Right cardiac atrium (tissue), 5 donors: Measurements from ENCODE around the gene PTPRN2. TPM values are rescaled to one million over a fixed set of nuclear protein-coding genes. Genes with fewer than 3 reads are reported as not detected.
A peak's percentile ranks its signal among the peaks of the same experiment; 100 is the strongest.
"Not testable (repeated sequence)": the region's sequence is repeated elsewhere in the genome, so short reads cannot be mapped to it uniquely, and the experiment has no call there.

ENCODE experiments used
- ATAC-seq, 2 donors: fragments of 200-7000 bp; cut with Tn5 transposase; one replicate each; pipeline versions ENCODE4 v1.8.0 to v1.9.1; 2020; ENCODE audit warnings: moderate library complexity in 2 of 2, mild to moderate bottlenecking in 1 of 2
- DNase-seq, 3 donors: peaks; one replicate each; pipeline ENCODE4 v3.0.0-alpha.2; 2020
- H3K27ac ChIP-seq: one replicate; pipeline ENCODE4 v1.5.1; 2013; ENCODE audit warnings: mild to moderate bottlenecking, low read length, control low read depth, moderate library complexity
- H3K27me3 ChIP-seq: one replicate; pipeline ENCODE4 v1.6.1; 2013; ENCODE audit not compliant: control insufficient read depth, insufficient read depth
- H3K4me1 ChIP-seq: one replicate; pipeline ENCODE4 v1.6.1; 2013; ENCODE audit warnings: low read length; ENCODE audit not compliant: control insufficient read depth, insufficient read depth
- H3K4me3 ChIP-seq: one replicate; pipeline ENCODE4 v1.5.1; 2013; ENCODE audit warnings: low read length, control low read depth
- H3K9me3 ChIP-seq: one replicate; pipeline ENCODE4 v1.6.1; 2013; ENCODE audit warnings: low read length; ENCODE audit not compliant: control insufficient read depth
- WGBS: extraction: QIAGEN DNeasy Blood & Tissue Kit; methylation state at CpG from one replicate; pipeline ENCODE4 v1.1.7; 2013; 5-methylcytosine and 5-hydroxymethylcytosine counted together
- intact Hi-C, 4 donors: fragments of 100-400 bp; cut with DNase I; formaldehyde crosslinking; loops; one replicate each; pipeline versions ENCODE4 v1.11.0 to v1.14.0; 2022 to 2023
- polyA plus RNA-seq: library from polyadenylated mRNA; stranded (reverse); fragments of 200-250 nt; gene quantifications from one replicate; pipeline ENCODE4 v1.2.3, GENCODE V29; 2013
- total RNA-seq, 4 donors: library from RNA; stranded (reverse); fragmentation: NEBNext Ultra II Directional; extraction: Animal tissue kit (Norgen Biotek cat#: 25700); gene quantifications; one replicate each; pipeline ENCODE4 v1.2.1, GENCODE V29; 2021
- donor health status: healthy with polysubstance abuse.
- donor health status: DM: no; HTN: yes; CAD: no.
- donor health status: DM: no; HTN: no; CAD: no.
- donor health status: DM: no; HTN: yes; CAD: no; lungs with severe emphysema.
- donor health status: DM: yes; HTN: yes; CAD: no.

The PTPRN2 gene
- total and polyA plus RNA-seq, 5 donors = 1.5 to 3.9 (median 1.9) TPM

DNA sequence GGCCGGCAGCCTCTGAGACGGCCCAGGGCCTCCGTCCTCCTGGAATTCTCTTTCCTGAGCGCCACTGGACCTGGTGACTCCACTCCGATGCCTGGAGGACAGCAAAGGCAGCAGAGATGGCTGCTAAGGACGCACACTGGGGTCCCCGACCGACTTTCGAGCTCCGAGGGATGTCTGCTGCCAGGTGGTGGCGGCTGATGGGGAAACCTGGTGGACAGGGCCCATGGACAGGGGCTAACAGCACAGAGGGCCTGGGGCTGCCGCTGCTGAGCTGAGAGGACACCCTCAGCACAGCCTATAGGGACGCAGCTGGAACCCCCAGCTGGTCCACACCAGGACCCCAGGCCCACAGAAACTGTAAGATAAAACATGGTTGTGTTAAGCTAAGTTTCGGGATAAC, 884.5 kb downstream of the PTPRN2 start:
- intact Hi-C loops = no loop called here
- no peaks in the 10 kb centered on the region for H3K27me3 ChIP-seq
- no peak overlapping the region for H3K27ac ChIP-seq
- no peak overlapping the region for H3K4me3 ChIP-seq
- ATAC-seq = no peak
- H3K4me1 ChIP-seq = no peaks in the 10 kb centered on the region
- WGBS = 74% methylated on average over 14 of the region's 14 CpGs
- DNase-seq = no peak
- H3K9me3 ChIP-seq = no peaks in the 10 kb centered on the region

DNA sequence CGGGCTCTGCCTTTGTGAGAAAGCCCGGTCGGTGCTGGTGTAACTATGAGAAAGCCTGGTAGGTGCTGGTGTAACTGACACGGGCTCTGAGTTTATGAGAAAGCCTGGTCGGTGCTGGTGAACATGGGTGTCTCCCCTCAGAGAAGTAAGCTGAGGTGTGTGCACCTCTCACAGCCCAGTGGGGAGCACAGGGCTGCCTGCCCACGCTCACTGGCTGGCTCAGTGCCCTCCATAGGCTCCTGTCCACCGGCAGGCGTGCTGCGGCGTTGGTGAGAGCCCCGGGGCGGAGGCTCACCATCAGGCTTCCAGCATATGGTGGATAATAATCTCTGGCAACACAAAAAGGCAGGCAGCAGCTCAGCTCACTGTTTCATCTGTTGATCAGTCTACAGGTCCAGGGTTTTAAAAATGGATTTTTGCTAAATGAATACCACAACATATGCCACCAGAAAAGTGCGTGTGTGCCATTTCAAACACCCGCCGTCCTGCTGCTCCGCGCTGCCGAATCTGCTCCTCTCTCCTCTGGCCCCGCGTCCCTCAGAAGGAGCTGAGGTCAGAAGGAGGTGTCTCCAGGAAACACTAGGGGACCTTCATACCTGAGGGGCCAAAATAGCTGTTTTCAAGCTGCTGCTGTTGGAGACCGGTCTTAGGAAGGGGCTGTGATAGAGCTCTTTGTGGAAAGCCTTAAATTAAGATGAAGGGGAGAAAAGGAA, 885.2 kb downstream of the PTPRN2 start:
- Histone ChIP-seq H3K4me1 (no peaks in the 10 kb centered on the region), H3K9me3 (no peaks in the 10 kb centered on the region), H3K27ac (no peak overlapping the region), H3K27me3 (no peaks in the 10 kb centered on the region), H3K4me3 (no peak overlapping the region)
- 79% methylated on average over 21 of the region's 21 CpGs for WGBS
- intact Hi-C loops = no loop called here
- DNase-seq = peak in 1 of 3 donors; percentile 35
- ATAC-seq = no peak

DNA sequence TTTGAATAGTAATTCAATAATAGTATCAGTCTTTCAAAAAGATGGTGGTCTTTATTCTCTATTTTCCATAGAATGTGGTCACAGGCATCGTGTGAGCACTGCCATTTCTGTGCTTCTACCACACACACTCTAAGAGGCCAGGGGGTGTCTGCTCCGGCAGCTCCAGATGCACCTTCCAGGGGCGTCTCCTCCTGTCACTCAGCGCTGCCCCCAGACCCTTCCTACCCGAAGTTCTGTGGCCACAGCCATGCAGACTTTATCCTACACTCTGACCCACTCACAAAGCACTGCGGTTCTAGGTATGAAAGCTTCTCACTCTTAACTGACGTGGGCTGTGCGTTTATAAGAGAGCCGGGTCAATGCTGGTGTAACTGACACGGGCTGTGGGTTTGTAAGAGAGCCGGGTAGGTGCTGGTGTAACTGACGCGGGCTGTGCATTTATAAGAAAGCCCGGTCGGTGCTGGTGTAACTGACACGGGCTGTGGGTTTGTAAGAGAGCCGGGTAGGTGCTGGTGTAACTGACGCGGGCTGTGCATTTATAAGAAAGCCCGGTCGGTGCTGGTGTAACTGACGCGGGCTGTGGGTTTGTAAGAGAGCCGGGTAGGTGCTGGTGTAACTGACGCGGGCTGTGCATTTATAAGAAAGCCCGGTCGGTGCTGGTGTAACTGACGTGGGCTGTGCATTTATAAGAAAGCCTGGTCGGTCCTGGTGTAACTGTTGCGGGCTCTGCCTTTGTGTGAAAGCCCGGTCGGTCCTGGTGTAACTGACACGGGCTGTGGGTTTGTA, 886.0 kb downstream of the PTPRN2 start:
- H3K27ac ChIP-seq, DNase-seq, H3K4me3 ChIP-seq, H3K9me3 ChIP-seq, H3K4me1 ChIP-seq, H3K27me3 ChIP-seq, ATAC-seq, intact Hi-C loops: not testable (repeated sequence)
- WGBS = 79% methylated on average over 34 of the region's 34 CpGs

DNA sequence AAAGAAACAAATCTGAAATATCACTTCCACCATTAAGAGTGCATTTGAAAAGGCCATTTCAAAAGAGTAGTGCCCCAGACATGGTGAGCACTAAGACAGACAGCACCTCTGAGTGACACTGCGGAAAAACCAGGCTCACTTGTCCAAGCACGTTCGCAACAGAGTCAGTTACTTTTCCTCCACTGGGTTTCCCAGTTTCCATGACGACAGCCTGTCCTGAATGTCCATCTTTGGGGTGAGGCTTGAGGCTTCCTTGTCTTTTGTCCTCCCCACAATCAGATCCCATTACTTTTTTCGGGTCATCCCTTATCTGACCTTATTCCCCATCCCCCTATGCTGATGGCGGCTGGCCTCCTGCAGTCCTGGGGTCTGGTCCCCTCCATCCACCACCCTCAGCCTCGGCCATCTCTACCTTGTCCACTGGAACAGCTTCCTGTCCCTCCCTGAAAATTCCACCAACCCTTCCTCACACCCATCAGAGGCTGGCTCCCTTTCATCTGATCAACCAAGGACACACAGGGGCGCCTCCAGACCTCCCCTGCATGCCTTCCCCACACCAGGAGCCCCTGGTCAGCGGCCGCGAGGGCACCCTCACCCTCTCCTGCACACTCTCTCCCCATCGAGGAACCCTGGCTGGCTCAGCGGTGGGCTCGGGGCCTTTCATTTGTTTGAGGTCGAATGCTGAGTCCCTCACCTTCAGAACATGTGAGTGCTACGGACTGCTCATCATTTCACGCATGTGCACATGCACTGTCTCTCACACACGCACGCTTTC, 887.2 kb downstream of the PTPRN2 start:
- intact Hi-C loops = no loop called here
- no peak overlapping the region for H3K27ac ChIP-seq
- no peaks in the 10 kb centered on the region for H3K9me3 ChIP-seq
- H3K4me1 ChIP-seq = no peaks in the 10 kb centered on the region
- ATAC-seq (no peak), DNase-seq (no peak)
- WGBS = 73% methylated on average over 19 of the region's 19 CpGs
- no peak overlapping the region for H3K4me3 ChIP-seq
- H3K27me3 ChIP-seq = no peaks in the 10 kb centered on the region

DNA sequence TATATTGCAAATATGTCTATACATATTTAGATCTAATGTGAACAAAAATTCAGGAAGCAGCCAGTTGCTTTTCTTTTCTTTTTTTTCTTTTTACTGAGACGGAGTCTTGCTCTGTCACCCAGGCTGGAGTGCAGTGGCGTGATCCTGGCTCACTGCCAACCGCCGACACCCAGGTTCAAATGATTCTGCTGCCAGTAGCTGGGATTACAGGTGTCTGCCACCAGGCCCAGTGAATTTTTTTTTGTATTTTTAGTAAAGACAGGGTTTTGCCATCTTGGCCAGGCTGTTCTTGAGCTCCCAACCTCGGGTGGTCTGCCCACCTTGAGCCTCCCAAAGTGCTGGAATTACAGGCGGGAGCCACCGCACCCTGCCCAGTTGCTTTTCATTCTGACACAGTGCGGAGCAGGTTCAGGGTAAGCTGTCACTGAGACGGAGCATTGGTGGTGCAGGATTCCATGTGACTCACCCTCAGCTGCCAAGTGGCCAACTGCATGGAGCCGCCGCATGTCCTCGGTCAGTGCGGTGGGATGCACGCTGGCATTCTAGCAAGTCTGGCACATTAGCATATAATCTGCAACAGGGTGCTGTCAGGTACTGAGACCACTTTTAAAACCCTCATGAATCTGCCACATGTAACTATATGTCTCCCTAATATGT, 888.1 kb downstream of the PTPRN2 start:
- no peak overlapping the region for H3K4me3 ChIP-seq
- H3K9me3 ChIP-seq = no peaks in the 10 kb centered on the region
- H3K27ac ChIP-seq = no peak overlapping the region
- intact Hi-C loops = no loop called here
- H3K27me3 ChIP-seq = no peaks in the 10 kb centered on the region
- no peaks in the 10 kb centered on the region for H3K4me1 ChIP-seq
- DNase-seq (no peak), ATAC-seq (no peak)
- WGBS = 71% methylated on average over 14 of the region's 14 CpGs

DNA sequence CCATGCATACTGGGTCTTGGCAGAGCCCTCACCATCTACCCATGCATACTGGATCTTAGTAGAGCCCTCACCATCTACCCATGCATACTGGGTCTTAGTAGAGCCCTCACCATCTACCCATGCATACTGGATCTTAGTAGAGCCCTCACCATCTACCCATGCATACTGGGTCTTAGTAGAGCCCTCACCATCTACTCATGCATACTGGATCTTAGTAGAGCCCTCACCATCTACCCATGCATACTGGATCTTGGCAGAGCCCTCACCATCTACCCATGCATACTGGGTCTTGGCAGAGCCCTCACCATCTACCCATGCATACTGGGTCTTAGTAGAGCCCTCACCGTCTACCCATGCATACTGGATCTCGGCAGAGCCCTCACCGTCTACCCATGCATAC, 890.3 kb downstream of the PTPRN2 start:
- H3K9me3 ChIP-seq, intact Hi-C loops, H3K27me3 ChIP-seq, DNase-seq, H3K4me3 ChIP-seq, H3K27ac ChIP-seq, ATAC-seq, H3K4me1 ChIP-seq: not testable (repeated sequence)
- WGBS = 61% methylated on average over 3 of the region's 3 CpGs

DNA sequence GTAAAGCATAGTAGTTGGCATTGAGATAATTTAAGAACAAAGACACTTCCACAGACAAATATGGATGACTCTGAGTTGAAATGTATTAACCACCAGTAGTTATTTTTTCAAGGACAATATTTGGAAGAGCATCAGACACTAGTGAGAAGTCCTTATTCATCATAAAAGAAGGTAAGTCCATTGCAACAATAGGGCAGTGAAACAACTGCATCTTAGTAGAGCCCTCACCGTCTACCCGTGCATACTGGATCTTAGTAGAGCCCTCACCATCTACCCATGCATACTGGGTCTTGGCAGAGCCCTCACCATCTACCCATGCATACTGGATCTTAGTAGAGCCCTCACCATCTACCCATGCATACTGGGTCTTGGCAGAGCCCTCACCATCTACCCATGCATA, 892.0 kb downstream of the PTPRN2 start:
- H3K27me3 ChIP-seq, H3K9me3 ChIP-seq, H3K4me1 ChIP-seq, H3K27ac ChIP-seq, DNase-seq, ATAC-seq, intact Hi-C loops, H3K4me3 ChIP-seq: not testable (repeated sequence)
- WGBS = 70% methylated on average over 2 of the region's 2 CpGs

DNA sequence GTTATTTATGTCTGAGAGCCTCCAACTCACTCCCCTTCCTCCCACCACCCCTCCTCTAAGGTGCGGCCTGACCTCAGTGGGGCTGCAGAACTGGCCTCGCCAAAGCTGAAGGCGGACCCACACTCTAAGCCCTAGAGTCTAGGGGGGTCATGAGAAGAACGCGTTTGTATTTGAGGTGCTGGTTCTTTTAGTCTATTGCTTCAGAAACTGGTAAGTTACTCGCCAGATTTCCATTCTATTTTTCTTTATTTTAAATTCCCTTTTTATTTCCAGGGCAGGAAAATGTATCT, 893.3 kb downstream of the PTPRN2 start:
- DNase-seq (no peak), ATAC-seq (no peak)
- Histone ChIP-seq H3K4me3 (no peak overlapping the region), H3K4me1 (no peaks in the 10 kb centered on the region), H3K9me3 (no peaks in the 10 kb centered on the region), H3K27me3 (no peaks in the 10 kb centered on the region), H3K27ac (no peak overlapping the region)
- intact Hi-C loops = no loop called here
- WGBS = 35% methylated on average over 6 of the region's 6 CpGs

DNA sequence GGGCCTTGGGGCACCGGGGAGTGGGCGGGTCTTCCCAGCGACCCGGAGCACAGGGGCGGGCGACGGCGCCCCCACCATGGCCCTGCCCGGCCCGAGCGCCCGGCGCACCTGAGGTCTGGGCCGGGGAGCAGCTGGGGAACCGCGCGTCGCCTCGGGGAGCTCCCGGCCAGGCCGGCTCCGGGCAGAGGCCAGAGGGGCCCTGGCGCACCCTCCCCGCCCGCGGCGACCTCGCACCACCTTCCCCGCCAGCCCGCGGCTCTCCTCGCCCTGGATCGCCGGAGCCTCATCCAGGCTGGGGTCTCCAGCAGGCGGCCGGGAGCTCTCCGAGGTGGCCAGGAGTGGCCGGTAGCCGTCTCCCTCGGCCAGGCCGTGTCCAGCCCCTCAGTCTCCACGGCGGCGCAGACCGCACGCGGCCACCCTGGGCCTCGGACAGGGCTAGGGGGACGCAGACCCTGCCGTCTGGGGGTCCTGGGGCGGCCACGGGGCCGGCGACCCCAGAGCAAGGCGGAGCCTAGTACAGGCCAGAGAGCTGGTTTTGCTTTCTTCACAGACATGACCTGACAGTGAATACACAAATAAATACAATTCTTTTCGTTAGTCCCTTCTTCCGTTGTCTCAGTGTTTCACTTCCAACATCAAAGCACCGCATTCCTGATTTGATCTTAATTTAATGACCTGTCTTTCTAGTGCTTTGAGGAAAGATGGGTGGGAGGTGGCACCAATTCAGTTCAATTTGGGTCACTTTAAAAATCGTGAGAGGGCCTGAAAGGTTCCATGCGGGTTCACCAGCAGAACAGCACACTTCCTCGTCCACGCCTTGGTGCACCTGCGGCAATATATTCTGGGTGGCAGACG, 893.9 kb downstream of the PTPRN2 start:
- Histone ChIP-seq H3K27me3 (no peaks in the 10 kb centered on the region), H3K27ac (no peak overlapping the region), H3K4me3 (no peak overlapping the region), H3K9me3 (no peaks in the 10 kb centered on the region), H3K4me1 (no peaks in the 10 kb centered on the region)
- 4% methylated on average over 64 of the region's 64 CpGs for WGBS
- intact Hi-C loops = no loop called here
- DNase-seq = no peak
- no peak for ATAC-seq

DNA sequence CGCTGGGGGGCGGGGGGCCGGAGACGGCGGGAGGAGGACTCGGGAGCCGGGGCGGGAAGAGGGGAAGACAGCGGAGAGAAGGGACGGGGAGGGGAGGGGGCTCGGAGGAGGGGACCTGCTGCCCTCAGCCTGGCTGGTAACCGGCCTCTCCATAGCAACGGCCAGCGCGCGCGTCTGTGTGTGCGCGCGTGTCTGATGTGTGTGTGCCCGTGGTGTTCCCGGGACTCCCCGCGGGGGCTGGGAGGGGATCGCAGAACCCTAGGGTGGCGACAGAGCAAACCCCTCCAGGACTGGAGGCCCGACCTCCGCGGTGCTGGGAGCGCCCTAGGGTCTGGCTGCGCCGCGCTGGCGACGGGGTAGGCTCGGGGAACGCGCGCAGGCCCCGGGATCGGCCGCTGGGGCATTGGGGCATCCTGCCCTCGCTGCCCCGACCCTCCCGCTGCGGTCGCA, 894.5 kb downstream of the PTPRN2 start:
- Histone ChIP-seq H3K9me3 (no peaks in the 10 kb centered on the region), H3K27ac (no peak overlapping the region), H3K27me3 (no peaks in the 10 kb centered on the region), H3K4me3 (no peak overlapping the region), H3K4me1 (no peaks in the 10 kb centered on the region)
- ATAC-seq = no peak
- WGBS = 2% methylated on average over 47 of the region's 47 CpGs
- intact Hi-C loops = no loop called here
- DNase-seq = no peak
